Measurements from ENCODE around the gene ATF7. TPM values are rescaled to one million over a fixed set of nuclear protein-coding genes. Genes with fewer than 3 reads are reported as not detected.
"Not testable (repeated sequence)": the region's sequence is repeated elsewhere in the genome, so short reads cannot be mapped to it uniquely, and the experiment has no call there.

ATF7 gene
- 10 to 100 TPM; 36.2 to 61.9 (median 49.5) TPM for polyA plus RNA-seq (ENCODE audit: insufficient read length in 10 of 10)
- long read RNA-seq, donor 1, full-length matches to known transcripts: 5 of 5 reads
- long read RNA-seq, donor 1, partial matches to known transcripts: 0 of 5 reads
- long read RNA-seq, donor 1, other reads (novel, unspliced or antisense): 0 of 5 reads
- long read RNA-seq, donor 2, full-length matches to known transcripts: 4 of 4 reads
- long read RNA-seq, donor 2, partial matches to known transcripts: 0 of 4 reads
- long read RNA-seq, donor 2, other reads (novel, unspliced or antisense): 0 of 4 reads
- long read RNA-seq, donor 3: 0 reads
- long read RNA-seq, donor 4, full-length matches to known transcripts: 4 of 4 reads
- long read RNA-seq, donor 4, partial matches to known transcripts: 0 of 4 reads
- long read RNA-seq, donor 4, other reads (novel, unspliced or antisense): 0 of 4 reads
- long read RNA-seq, donor 5, partial matches to known transcripts: 6 of 9 reads
- long read RNA-seq, donor 5, other reads (novel, unspliced or antisense): 0 of 9 reads
- long read RNA-seq, donor 6, full-length matches to known transcripts: 6 of 6 reads
- long read RNA-seq, donor 6, partial matches to known transcripts: 0 of 6 reads
- long read RNA-seq, donor 6, other reads (novel, unspliced or antisense): 0 of 6 reads
- long read RNA-seq, donor 7, full-length matches to known transcripts: 2 of 2 reads
- long read RNA-seq, donor 7, partial matches to known transcripts: 0 of 2 reads
- long read RNA-seq, donor 7, other reads (novel, unspliced or antisense): 0 of 2 reads
- long read RNA-seq, donor 8, full-length matches to known transcripts: 6 of 6 reads
- long read RNA-seq, donor 8, partial matches to known transcripts: 0 of 6 reads
- long read RNA-seq, donor 8, other reads (novel, unspliced or antisense): 0 of 6 reads
- long read RNA-seq, donor 9, full-length matches to known transcripts: 3 of 3 reads
- long read RNA-seq, donor 9, partial matches to known transcripts: 0 of 3 reads
- long read RNA-seq, donor 9, other reads (novel, unspliced or antisense): 0 of 3 reads

GRCh38 chr12:53625946-53626701 is at the start of gene ATF7:
Gene ATF7, minus strand, starts transcription at chr12:53626382. Its CDS starts 25,382 bp downstream, at chr12:53601000.
- DNase-seq: peak; percentile 98 to 100 (median 98)

GRCh38 chr12:53674977-53675700 is 49.0 kb upstream of the ATF7 start:
- no peak for DNase-seq

GRCh38 chr12:53670971-53671370 is 44.8 kb upstream of the ATF7 start:
- DNase-seq: no peak

- no peak for DNase-seq
Observed at GRCh38 chr12:53670308-53670707, 44.1 kb upstream of the ATF7 start.

GRCh38 chr12:53667080-53667479 is 40.9 kb upstream of the ATF7 start:
- DNase-seq: no peak

GRCh38 chr12:53664936-53665335 is 38.8 kb upstream of the ATF7 start:
- peak in 2 of 3 donors; percentile 38 to 55 for DNase-seq

DNA sequence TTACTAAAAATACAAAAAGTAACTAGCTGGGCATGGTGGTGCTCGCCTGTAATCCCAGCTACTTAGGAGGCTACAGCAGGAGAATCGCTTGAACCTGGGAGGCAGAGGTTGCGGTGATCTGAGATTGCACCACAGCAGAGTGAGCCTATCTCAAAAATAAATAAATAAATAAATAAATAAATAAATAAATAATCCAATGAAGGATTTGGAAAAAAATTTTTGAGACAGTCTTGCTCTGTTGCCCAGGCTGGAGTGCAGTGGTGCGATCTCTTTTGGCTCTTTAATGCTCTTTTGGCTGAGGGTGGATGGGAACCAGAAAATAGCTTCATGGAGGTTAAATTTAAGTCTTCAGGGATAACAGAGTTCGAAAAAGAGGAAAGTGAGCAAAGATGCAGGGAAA is 38.0 kb upstream of the ATF7 start:
- no peak for DNase-seq

- DNase-seq: peak in 1 of 3 donors; percentile 67
Observed at GRCh38 chr12:53660041-53660440, 33.9 kb upstream of the ATF7 start.

DNA sequence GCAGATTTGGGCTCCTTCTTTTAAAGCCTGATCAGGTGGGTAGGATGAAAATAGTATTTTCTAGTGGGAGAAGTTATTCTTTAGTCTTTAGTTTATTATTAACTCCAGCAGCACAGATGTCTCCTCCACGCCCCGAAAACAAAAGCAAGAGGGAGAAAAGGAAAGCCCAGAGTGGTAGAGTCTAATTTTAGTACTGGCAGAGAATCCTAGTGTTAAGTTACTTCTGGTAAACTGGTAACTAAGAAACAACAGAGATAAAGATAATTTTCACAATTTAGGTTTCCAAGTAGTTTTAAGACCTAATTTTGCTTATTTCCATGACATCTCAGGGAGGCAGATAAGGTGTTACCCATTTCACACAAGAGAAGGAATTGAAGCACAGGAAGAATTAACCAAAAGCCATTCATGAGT is 33.4 kb upstream of the ATF7 start:
- peak in 1 of 3 donors; percentile 23 for DNase-seq

- peak; percentile 49 to 85 (median 67) for DNase-seq
Observed at GRCh38 chr12:53659011-53659551, 32.9 kb upstream of the ATF7 start.

- DNase-seq: no peak
Observed at GRCh38 chr12:53657041-53657440, 30.9 kb upstream of the ATF7 start.

GRCh38 chr12:53653595-53653994 is 27.4 kb upstream of the ATF7 start:
- DNase-seq: no peak

GRCh38 chr12:53652366-53652765 is 26.2 kb upstream of the ATF7 start:
- no peak for DNase-seq

DNA sequence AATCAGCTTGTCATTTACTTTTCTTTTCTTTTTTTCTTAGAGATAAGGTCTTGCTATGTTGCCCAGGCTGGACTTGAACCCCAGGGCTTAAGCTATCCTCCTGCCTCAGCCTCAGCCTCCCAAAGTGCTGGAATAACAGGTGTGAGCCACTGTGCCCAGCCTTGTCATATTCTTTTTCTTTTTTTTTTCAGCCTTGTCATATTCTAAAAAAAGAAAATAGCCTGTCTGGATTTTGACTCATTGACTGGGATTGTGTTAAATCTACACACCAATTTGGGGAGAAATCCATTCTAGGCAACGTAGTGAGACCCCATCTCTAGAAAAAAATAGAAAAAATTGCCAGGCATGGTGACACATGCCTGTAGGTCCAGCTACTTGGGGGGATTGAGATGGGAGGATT is 25.6 kb upstream of the ATF7 start:
- DNase-seq: no peak

- not testable (repeated sequence) for DNase-seq
Observed at GRCh38 chr12:53646300-53646699, 20.1 kb upstream of the ATF7 start.

DNA sequence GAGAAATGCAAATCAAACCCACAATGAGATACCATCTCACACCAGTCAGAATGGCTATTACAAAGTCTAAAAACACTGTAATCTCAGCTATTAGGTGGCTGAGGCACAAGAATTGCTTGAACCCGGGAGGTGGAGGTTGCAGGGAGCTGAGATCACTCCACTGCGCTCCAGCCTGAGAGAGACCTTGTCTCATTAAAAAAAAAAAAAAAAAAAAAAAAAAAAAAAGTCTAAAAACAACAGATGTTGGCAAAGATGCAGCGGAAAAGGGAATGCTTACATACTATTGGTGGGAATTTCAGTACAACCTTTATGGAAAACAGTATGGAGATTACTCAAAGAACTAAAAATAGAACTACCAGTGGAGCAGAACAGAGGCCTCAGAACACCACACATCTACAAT is 19.0 kb upstream of the ATF7 start:
- no peak for DNase-seq

DNA sequence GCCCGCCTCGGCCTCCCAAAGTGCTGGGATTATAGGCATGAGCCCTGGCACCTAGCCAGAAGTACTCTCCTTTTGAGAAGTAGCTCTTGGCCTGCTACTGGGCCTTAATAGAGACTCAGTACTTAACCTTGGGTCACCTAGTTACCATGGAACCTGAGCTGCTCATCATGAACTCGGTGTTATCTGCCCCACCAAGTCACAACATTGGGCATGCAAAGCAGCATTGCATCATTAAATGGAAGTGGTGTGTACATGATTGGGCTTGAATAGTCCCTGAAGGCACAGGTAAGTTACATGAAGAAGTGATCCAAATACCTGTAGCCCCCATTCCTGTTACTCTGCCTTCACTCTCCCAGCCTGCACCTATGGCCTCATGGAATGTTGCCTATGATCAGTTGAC is 18.0 kb upstream of the ATF7 start:
- no peak for DNase-seq

- DNase-seq: peak in 1 of 3 donors; percentile 47
Observed at GRCh38 chr12:53643232-53643979, 17.2 kb upstream of the ATF7 start.

DNA sequence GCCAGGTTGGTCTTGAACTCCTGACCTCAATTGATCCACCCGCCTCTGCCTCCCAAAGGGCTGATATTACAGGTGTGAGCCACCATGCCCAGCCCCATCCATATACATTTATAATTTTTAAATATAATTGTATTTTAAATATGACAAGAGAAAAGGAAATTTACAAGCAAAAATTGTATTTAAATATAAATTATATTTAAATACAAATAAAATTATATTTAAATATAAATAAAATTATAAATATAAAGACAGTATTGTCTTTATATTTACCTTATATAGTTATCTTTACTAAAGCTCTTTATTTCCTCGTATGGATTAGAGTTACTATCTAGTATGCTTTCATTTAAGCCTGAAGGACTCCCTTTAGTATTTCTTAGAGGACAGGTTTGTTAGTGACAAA is 11.9 kb upstream of the ATF7 start:
- no peak for DNase-seq

DNA sequence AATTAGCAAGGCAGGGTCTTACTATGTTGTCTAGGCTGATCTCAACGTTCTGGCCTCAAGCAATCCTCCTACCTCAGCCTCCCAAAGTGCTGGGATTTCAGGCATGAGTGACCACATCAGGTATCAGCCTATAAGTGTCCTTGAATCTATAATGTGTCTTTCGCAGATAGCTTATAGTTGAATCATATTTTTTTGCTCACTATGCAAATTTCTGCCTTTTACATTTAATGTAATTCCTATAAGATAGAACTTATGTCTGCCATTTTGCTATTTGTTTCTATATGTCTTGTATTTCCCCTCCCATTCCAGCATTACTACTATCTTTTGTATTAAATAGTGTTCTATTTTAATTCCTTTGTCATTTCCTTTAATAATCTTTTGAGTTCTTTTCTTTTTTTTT is 10.5 kb upstream of the ATF7 start:
- DNase-seq: no peak

Data from muscle of back (tissue), 13 donors.